Transverse colon (tissue), 4 donors: ENCODE results near the gene SOD2. TPM values are rescaled to one million over a fixed set of nuclear protein-coding genes. Genes with fewer than 3 reads are reported as not detected.
"Not testable (repeated sequence)": the region's sequence is repeated elsewhere in the genome, so short reads cannot be mapped to it uniquely, and the experiment has no call there.

Source experiments
- DNase-seq: peaks from one replicate; pipeline ENCODE4 v3.0.0-alpha.2; 2019
- H3K27ac ChIP-seq, 4 donors: fragments of 200-600 bp; sonication (generic); 2 replicates each; pipeline ENCODE4 v1.5.1; 2016 to 2018; ENCODE audit warnings: inconsistent platforms in 4 of 4
- H3K27me3 ChIP-seq: fragments of 200-600 bp; sonication (generic); 2 replicates; pipeline ENCODE4 v1.5.1; 2017; ENCODE audit warnings: inconsistent platforms
- H3K36me3 ChIP-seq, 4 donors: fragments of 200-600 bp; sonication (generic); 2 replicates each; pipeline ENCODE4 v1.5.1; 2017 to 2019; ENCODE audit warnings: inconsistent platforms in 4 of 4
- H3K4me1 ChIP-seq, 4 donors: fragments of 200-600 bp; sonication (generic); 2 replicates each; pipeline ENCODE4 v1.5.1; 2017 to 2020; ENCODE audit warnings: inconsistent platforms in 4 of 4
- H3K4me3 ChIP-seq, 4 donors: fragments of 200-600 bp; sonication (generic); 1 replicate in 1 of 4; 2 replicates in 3 of 4; pipeline versions ENCODE4 v1.5.1 to v1.6.1; 2017 to 2019; ENCODE audit warnings: inconsistent platforms in 4 of 4
- H3K9me3 ChIP-seq, 2 donors: fragments of 200-600 bp; sonication (generic); 2 replicates each; pipeline ENCODE4 v1.5.1; 2017 to 2019; ENCODE audit warnings: inconsistent platforms in 2 of 2
- EP300 ChIP-seq: sonication (generic); formaldehyde crosslinking; IDR thresholded peaks from one replicate; pipeline ENCODE4 v1.6.1; 2017; ENCODE audit warnings: antibody characterized with exemption, low read depth
- POLR2A ChIP-seq: fragments of 450-650 bp; IDR thresholded peaks from one replicate; pipeline ENCODE4 v1.6.1; 2016; ENCODE audit warnings: antibody characterized with exemption, mild to moderate bottlenecking, moderate library complexity
- POLR2AphosphoS5 ChIP-seq, 3 donors: sonication (generic); formaldehyde crosslinking; IDR thresholded peaks; one replicate each; pipeline ENCODE4 v1.6.1; 2016; ENCODE audit warnings: antibody characterized with exemption in 3 of 3
- WGBS, 2 donors: methylation state at CpG; one replicate each; pipeline ENCODE4 v1.1.5; 2018; ENCODE audit warnings: low coverage in 1 of 2; 5-methylcytosine and 5-hydroxymethylcytosine counted together
- in situ Hi-C, 4 donors: fragments of 200-750 bp; cut with MboI; loops; one replicate each; pipeline versions ENCODE4 v1.15.0 to v1.15.1; 2017; ENCODE audit warnings: low sequenced_read_pairs in 3 of 4, low pct_ligation_motif_present in 1 of 4, low pct_unique_long_range_greater_than_20kb in 1 of 4
- intact Hi-C: fragments of 100-400 bp; cut with DNase I; formaldehyde crosslinking; loops from one replicate; pipeline ENCODE4 v1.15.1; 2023; ENCODE audit warnings: low total_unique reads
- total RNA-seq, 4 donors: library from RNA; depleted of rRNA; stranded (reverse); fragments of >200 nt; gene quantifications; one replicate each; pipeline ENCODE4 v1.1.0, GENCODE V29; 2016
- TF ChIP-seq, protein P1 (sequence below), 5 experiments: fragments of 200-600 bp in 3 of 5; fragments of 450-650 bp in 2 of 5; sonication (generic) in 3 of 5; IDR thresholded peaks; 1 replicate in 2 of 5; 2 replicates in 3 of 5; pipeline ENCODE4 v1.5.1; 2016 to 2017; ENCODE audit warnings: antibody characterized with exemption in 5 of 5, inconsistent platforms in 3 of 5, mild to moderate bottlenecking in 2 of 5, moderate library complexity in 1 of 5

Gene SOD2
- 100 to 1,000 TPM; 170 to 272 (median 224) TPM for total RNA-seq

DNA sequence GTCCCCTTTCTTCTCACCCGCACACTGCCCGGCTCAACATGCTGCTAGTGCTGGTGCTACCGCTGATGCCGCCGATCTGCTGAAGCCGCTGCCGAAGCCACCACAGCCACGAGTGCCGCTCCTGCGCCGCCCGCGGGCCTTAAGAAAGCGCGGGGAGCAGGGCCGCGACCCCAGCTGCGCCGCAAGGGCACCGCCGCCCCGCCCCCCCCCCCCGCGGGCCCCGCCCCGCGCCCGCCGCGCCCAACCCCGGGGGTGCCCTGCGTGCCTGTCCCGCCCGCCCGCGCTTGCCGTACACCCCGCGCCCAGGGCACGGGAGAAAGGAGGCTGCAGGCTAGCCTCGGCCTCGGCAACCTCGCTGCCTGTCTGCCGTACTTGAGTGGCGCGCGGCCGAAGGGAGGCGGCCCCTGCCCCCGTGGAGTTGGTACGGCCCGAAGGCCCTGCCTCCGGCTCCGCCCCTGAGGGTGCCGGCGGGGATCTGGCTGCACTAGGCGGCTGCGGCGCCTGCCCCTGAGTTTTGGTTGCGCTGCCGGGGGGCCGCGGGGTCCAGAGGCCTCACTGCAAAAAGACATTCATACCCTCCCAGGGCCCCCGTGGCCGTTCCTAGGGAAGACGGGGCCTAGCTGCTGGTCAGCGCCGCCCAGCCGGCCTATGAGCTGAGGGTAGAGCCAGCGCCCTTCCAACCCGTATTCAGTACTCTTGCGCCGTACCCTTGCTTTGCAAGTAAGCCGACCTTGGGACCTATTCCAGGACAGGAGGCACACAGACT lies at the start of gene SOD2:
Gene SOD2, minus strand, starts transcription at position 114 of the 766 bp plus-strand sequence. Its CDS starts 74 bp downstream, at position 40.
- H3K27me3 ChIP-seq = no peaks in the 10 kb centered on the region
- 0% methylated on average over 5 to 39 of the region's 74 CpGs for WGBS, 2 donors
- in situ Hi-C loops (loop anchor here in 3 of 4 donors (25.0 kb wide), 3 partner anchors 94 to 369 kb away; partner anchors contain the start of genes MRPL18 (in 2 of the 3), TCP1 (in 2 of the 3) and IGF2R (in 1 of the 3)), intact Hi-C loops (loop anchor here (5.0 kb wide), 1 partner anchor 34 kb away; the partner anchor contains the start of gene WTAP)
- H3K9me3 ChIP-seq = no peaks in the 10 kb centered on the region
- H3K27ac ChIP-seq = peak within 1 kb of the TSS; percentile 93 to 100 (median 95)
- H3K36me3 ChIP-seq = peaks cover 0 to 11% (median 0%) of the 10 kb centered on the region in 4 donors
- DNase-seq = peak; percentile 90
- H3K4me3 ChIP-seq = peak within 1 kb of the TSS; percentile 40 to 96 (median 74)
- TF ChIP-seq POLR2A (peak; percentile 93), EP300 (no peak), POLR2AphosphoS5 (IDR thresholded peaks at IDR 0.05) (peak; percentile 93 to 96 (median 96))
- TF ChIP-seq, protein P1, sequence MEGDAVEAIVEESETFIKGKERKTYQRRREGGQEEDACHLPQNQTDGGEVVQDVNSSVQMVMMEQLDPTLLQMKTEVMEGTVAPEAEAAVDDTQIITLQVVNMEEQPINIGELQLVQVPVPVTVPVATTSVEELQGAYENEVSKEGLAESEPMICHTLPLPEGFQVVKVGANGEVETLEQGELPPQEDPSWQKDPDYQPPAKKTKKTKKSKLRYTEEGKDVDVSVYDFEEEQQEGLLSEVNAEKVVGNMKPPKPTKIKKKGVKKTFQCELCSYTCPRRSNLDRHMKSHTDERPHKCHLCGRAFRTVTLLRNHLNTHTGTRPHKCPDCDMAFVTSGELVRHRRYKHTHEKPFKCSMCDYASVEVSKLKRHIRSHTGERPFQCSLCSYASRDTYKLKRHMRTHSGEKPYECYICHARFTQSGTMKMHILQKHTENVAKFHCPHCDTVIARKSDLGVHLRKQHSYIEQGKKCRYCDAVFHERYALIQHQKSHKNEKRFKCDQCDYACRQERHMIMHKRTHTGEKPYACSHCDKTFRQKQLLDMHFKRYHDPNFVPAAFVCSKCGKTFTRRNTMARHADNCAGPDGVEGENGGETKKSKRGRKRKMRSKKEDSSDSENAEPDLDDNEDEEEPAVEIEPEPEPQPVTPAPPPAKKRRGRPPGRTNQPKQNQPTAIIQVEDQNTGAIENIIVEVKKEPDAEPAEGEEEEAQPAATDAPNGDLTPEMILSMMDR (IDR thresholded peaks at IDR 0.05) = no peak
- H3K4me1 ChIP-seq = peaks cover 7 to 58% (median 40%) of the 10 kb centered on the region in 4 donors

DNA sequence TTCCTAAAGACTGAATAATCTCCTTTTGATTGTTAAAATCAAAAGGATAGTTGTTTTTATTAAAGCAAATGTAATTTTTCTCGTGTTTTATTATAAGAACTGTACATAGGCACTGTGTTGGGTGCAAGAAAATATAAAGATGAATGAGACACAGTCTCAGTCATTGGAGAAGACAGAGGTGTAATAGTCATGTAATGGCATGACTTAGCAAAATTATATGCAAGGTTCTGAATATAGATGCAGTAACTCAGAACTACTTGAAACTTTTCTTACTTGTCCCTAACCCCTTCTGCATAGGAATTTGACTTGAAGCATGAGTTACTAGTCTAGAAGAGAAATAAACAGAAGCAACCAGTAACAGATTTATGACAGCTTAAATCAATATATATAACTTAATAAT lies 49.1 kb upstream of the SOD2 start:
- no peaks in the 10 kb centered on the region for H3K27me3 ChIP-seq
- in situ Hi-C loops = no loop called here
- H3K4me1 ChIP-seq = peaks cover 0 to 23% (median 0%) of the 10 kb centered on the region in 4 donors
- TF ChIP-seq, protein P1 (IDR thresholded peaks at IDR 0.05) = no peak
- no peak for TF ChIP-seq POLR2A
- TF ChIP-seq EP300 = no peak
- TF ChIP-seq POLR2AphosphoS5 (IDR thresholded peaks at IDR 0.05) = no peak
- peaks cover 0 to 73% (median 25%) of the 10 kb centered on the region in 4 donors for H3K36me3 ChIP-seq
- no peak overlapping the region for H3K27ac ChIP-seq
- no peaks in the 10 kb centered on the region for H3K9me3 ChIP-seq
- no peak overlapping the region for H3K4me3 ChIP-seq
- WGBS, 2 donors = 75 to 90% methylated on average over 1 of the region's 1 CpG
- no peak for DNase-seq
- intact Hi-C loops = no loop called here

DNA sequence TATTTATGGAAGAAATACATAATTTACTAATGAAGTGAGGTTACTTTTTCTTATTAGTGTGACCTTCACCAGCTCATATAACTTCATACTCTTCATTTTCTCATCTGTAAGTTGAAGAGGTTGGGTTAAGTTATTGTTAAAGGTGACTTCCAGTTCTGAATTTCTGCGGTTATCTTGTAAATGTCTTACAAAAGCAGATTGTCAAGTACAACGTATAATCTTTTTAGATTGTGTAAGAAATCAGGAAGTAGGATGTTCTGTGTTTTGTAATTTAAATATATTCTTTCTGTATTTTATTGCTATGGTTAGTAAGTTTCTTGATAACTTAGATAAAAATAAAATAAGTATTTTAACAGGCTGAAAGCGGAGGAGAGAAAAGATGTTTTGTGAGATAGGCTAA lies 46.3 kb upstream of the SOD2 start:
- Histone ChIP-seq H3K27me3 (no peaks in the 10 kb centered on the region), H3K4me1 (peaks cover 0 to 43% (median 5%) of the 10 kb centered on the region in 4 donors), H3K27ac (peak overlapping the region in 1 of 4 donors; percentile 48), H3K4me3 (no peak overlapping the region), H3K36me3 (peaks cover 0 to 50% (median 20%) of the 10 kb centered on the region in 4 donors), H3K9me3 (no peaks in the 10 kb centered on the region)
- intact Hi-C loops (no loop called here), in situ Hi-C loops (no loop called here)
- TF ChIP-seq POLR2A = no peak
- no peak for TF ChIP-seq POLR2AphosphoS5 (IDR thresholded peaks at IDR 0.05)
- 51 to 58% methylated on average over 3 of the region's 3 CpGs for WGBS, 2 donors
- DNase-seq = no peak

DNA sequence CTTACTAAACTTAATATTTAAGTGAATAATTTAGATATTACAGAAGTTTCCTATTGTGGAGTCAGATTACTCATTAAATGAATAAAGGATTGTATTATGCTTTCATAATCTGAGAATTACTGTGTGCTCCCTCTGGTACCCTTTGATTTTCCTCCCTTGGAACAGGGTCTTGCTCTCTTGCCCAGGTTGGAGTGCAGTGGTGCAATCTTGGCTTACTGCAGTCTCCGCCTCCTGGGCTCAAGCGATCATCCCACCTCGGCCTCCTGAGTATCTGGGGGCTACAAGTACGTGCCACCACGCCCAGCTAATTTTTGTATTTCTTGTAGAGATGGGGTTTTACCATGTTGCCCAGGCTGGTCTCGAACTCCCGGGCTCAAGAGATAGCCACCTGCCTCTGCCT lies 43.9 kb upstream of the SOD2 start:
- 82 to 95% methylated on average over 4 to 7 of the region's 7 CpGs for WGBS, 2 donors
- Histone ChIP-seq H3K36me3 (peaks cover 0 to 27% (median 8%) of the 10 kb centered on the region in 4 donors), H3K4me1 (peaks cover 0 to 64% (median 6%) of the 10 kb centered on the region in 4 donors)

DNA sequence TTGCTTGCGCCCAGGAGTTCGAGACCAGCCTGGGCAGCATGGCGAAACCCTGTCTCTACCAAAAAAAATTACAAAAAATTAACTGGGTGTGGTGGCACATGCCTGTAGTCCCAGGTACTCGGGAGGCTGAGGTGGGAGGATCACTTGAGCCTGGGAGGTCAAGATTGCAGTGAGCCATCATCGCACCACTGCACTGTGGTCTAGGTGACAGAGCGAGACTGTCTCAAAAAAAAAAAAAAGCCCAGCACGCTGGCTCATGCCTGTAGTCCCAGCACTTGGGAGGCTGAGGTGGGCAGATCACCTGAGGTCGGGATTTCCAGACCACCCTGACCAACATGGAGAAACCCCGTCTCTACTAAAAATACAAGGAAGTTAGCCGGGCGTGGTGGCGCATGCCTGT lies 40.4 kb upstream of the SOD2 start:
- H3K4me3 ChIP-seq, H3K36me3 ChIP-seq, H3K27me3 ChIP-seq, DNase-seq, intact Hi-C loops, in situ Hi-C loops, H3K27ac ChIP-seq, H3K9me3 ChIP-seq: not testable (repeated sequence)
- 92 to 100% methylated on average over 1 to 12 of the region's 12 CpGs for WGBS, 2 donors
- peaks cover 9 to 79% (median 25%) of the 10 kb centered on the region in 4 donors for H3K4me1 ChIP-seq

More for the DNA sequence above, 43.9 kb upstream of the SOD2 start:
- Histone ChIP-seq H3K4me3 (no peak overlapping the region), H3K27ac (no peak overlapping the region), H3K9me3 (no peaks in the 10 kb centered on the region), H3K27me3 (no peaks in the 10 kb centered on the region)
- no peak for TF ChIP-seq POLR2A
- TF ChIP-seq EP300 = no peak
- no peak for TF ChIP-seq POLR2AphosphoS5 (IDR thresholded peaks at IDR 0.05)
- TF ChIP-seq, protein P1 (IDR thresholded peaks at IDR 0.05) = no peak
- intact Hi-C loops = no loop called here
- in situ Hi-C loops = no loop called here
- no peak for DNase-seq

DNA sequence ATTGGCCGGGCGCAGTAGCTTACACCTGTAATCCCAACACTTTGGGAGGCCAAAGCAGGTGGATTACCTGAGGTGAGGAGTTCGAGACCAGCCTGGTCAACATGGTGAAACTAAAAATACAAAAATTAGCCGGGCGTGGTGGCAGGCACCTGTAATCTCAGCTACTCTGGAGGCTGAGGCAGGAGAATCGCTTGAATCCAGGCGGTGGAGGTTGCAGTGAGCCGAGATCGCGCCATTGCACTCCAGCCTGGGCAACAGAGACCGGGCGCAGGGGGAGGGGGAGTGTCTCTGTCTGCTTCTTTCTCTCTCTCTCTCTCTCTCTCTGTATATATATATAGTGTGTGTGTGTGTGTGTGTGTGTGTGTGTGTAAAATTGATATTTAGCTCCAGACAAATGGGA lies 39.5 kb upstream of the SOD2 start:
- 86 to 95% methylated on average over 9 to 12 of the region's 12 CpGs for WGBS, 2 donors
- H3K27ac ChIP-seq, H3K36me3 ChIP-seq, DNase-seq, in situ Hi-C loops, H3K4me3 ChIP-seq, intact Hi-C loops, H3K27me3 ChIP-seq, H3K9me3 ChIP-seq: not testable (repeated sequence)
- H3K4me1 ChIP-seq = peaks cover 9 to 75% (median 25%) of the 10 kb centered on the region in 4 donors
